Heart left ventricle (tissue), 13 donors: Measurements from ENCODE around the gene USP2.
A peak's percentile ranks its signal among the peaks of the same experiment; 100 is the strongest.

ENCODE experiments used
- POLR2A ChIP-seq, 2 donors: fragments of 450-650 bp; IDR thresholded peaks; one replicate each; pipeline ENCODE4 v1.6.1; 2017; ENCODE audit warnings: antibody characterized with exemption in 2 of 2, mild to moderate bottlenecking in 2 of 2, moderate library complexity in 2 of 2
- TF ChIP-seq, protein P1 (sequence below), 12 donors: fragments of 200-600 bp; sonication (generic) in 4 of 12; IDR thresholded peaks; one replicate each; pipeline versions ENCODE4 v1.5.0 to v1.8.0; 2018 to 2022; ENCODE audit warnings: antibody characterized with exemption in 12 of 12, mild to moderate bottlenecking in 5 of 12
- donor health status: ischemic (EF 13 %, LVEDD 7.1; RV severe dilation, severe dysfunction).
- donor health status: DM: no; HTN: yes; CAD: no.
- donor health status: DM: no; HTN: no; CAD: no.
- donor health status: ischemic (EF 25% LVEDD 6.9; RV normal size, moderate dysfunction).
- donor health status: ischemic (EF 25% LVEDD 5.7; RV mildly dilated, moderate dysfunction).
- donor health status: ischemic (EF 35%, LVEDD 5.7; RV mildly dilated, moderate dysfunction).
- donor health status: nonischemic (EF 11% LVEDD 7.7; RV severe dilation, severe dysfunction).
- donor health status: DM: yes; HTN: yes; CAD: no.
- donor health status: PGD.
- donor health status: ischemic (EF 29% LVEDD 5.4; RV normal size, mild dysfunction).
- donor health status: nonischemic (EF 23%, LVEDD 6.1; RV moderate dilation, normal function).

DNA sequence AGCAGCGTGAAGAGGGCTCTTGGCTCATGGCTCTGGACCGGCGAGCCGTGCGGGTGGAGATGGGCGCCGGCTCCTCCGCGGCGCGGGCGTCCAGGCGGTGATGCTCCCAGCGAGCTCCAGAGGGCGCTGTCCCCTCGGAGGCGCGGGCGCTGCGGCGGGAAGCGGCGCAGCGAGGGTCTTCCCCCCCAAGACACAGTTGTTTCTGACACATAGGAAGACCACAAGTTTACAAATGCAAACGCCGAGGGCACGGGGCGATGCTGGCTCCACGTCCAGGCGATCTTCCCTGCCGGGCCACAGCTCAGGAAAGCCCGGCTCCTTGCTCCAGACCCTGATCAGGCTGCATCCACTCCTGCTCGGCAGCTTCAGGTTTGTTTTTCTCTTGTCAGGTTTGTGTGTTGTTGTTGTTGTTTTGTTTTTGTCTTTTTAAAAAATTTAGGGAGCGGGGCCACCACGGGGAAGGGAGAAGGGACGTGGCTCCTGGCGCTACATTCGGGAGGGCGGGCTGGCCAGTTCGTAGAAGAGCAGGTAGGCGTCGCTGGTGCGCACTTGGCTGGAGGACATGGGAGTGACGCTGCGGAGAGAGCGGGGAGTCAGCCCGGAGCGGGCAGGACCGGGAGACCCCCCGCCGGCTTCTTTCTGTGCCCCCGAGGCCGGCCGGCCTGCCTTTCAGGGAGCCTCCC, 25.0 kb downstream of the USP2 start:
- TF ChIP-seq, protein P1, sequence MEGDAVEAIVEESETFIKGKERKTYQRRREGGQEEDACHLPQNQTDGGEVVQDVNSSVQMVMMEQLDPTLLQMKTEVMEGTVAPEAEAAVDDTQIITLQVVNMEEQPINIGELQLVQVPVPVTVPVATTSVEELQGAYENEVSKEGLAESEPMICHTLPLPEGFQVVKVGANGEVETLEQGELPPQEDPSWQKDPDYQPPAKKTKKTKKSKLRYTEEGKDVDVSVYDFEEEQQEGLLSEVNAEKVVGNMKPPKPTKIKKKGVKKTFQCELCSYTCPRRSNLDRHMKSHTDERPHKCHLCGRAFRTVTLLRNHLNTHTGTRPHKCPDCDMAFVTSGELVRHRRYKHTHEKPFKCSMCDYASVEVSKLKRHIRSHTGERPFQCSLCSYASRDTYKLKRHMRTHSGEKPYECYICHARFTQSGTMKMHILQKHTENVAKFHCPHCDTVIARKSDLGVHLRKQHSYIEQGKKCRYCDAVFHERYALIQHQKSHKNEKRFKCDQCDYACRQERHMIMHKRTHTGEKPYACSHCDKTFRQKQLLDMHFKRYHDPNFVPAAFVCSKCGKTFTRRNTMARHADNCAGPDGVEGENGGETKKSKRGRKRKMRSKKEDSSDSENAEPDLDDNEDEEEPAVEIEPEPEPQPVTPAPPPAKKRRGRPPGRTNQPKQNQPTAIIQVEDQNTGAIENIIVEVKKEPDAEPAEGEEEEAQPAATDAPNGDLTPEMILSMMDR (IDR thresholded peaks at IDR 0.05), result peak; percentile 76 to 95 (median 90)
- peak in 1 of 2 donors; percentile 25 for TF ChIP-seq POLR2A (IDR thresholded peaks at IDR 0.05)
